HG03378 (cell line): ENCODE data around the gene ZBTB22.
"Not testable (repeated sequence)": the region's sequence is repeated elsewhere in the genome, so short reads cannot be mapped to it uniquely, and the experiment has no call there.

Experiments used
- ATAC-seq: cut with Tn5 transposase; IDR thresholded peaks from one replicate; pipeline ENCODE4 v1.9.1; 2021; ENCODE audit warnings: mild to moderate bottlenecking, moderate library complexity; ENCODE audit not compliant: unreplicated experiment

The ZBTB22 gene

GRCh38 chr6:33280539-33280938 is 37.0 kb downstream of the ZBTB22 start:
- no peak for ATAC-seq

- ATAC-seq = no peak
Observed at GRCh38 chr6:33279971-33280511, 37.5 kb downstream of the ZBTB22 start.

DNA sequence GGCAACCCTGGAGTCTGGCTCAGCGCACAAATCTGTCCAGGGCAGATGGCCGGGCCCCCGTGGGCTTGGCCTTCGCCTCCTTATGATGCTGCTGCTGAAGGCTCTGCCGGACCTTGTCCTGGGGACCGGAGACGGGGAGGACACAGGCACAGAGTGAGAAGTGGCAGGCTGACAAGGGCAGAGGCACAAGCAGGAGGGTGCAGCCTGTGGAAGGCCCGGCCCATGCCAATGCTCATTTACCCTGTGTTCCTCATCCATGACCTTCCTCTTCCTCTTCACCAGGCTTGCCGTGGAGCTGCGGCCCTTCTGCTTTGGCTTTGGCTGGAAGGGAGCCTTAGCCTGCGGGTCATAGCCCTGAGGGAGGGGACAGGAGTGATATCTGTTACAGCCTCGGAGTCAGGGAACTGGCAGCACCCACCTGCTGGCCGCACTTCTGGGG is 38.3 kb downstream of the ZBTB22 start:
- no peak for ATAC-seq

DNA sequence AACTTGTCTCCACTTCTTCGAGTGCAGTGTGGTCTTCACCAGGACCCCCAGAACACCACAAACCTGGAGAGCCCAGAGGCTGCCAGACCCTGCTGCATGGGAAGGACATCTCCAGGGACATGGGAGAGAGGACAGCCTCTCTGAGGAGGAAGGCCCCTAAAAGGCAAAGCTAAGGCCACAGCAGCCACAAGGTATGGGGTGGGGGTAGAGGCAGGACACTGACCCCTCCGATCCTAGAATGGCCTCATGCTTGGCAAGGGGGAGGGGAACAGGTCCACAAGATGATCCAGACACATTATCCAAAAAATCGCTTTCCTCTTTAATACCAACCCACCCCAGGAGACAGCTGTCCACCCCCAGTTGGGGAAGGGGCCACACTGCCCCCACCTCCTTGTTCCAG is 38.7 kb downstream of the ZBTB22 start:
- no peak for ATAC-seq

DNA sequence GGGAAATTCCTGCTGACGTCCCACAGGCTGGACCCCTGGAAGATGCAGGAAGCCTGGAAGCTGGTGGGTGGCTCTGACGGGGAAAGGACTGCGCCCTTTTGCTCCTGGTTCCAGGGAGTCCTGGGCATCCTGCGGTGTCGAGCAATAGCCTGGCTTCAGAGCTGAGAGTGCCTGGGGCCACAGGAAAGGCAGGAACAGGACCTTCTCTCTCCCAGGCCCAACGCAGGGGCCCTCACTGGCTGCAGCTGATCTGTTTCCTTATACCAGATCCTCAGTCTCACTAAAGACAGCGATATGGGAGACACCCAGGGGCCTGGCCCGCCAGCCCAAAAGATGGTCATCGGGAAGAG is 39.2 kb downstream of the ZBTB22 start:
- no peak for ATAC-seq

- ATAC-seq = no peak
Observed at GRCh38 chr6:33277663-33278391, 39.7 kb downstream of the ZBTB22 start.

- peak; percentile 34 for ATAC-seq
Observed at GRCh38 chr6:33276864-33277662, 40.5 kb downstream of the ZBTB22 start, which contains the start of gene B3GALT4. B3GALT4 (plus strand) TSS chr6:33277123; CDS start chr6:33277420, 297 bp downstream.

- peak; percentile 1 for ATAC-seq
Observed at GRCh38 chr6:33276581-33276863, 41.0 kb downstream of the ZBTB22 start.

DNA sequence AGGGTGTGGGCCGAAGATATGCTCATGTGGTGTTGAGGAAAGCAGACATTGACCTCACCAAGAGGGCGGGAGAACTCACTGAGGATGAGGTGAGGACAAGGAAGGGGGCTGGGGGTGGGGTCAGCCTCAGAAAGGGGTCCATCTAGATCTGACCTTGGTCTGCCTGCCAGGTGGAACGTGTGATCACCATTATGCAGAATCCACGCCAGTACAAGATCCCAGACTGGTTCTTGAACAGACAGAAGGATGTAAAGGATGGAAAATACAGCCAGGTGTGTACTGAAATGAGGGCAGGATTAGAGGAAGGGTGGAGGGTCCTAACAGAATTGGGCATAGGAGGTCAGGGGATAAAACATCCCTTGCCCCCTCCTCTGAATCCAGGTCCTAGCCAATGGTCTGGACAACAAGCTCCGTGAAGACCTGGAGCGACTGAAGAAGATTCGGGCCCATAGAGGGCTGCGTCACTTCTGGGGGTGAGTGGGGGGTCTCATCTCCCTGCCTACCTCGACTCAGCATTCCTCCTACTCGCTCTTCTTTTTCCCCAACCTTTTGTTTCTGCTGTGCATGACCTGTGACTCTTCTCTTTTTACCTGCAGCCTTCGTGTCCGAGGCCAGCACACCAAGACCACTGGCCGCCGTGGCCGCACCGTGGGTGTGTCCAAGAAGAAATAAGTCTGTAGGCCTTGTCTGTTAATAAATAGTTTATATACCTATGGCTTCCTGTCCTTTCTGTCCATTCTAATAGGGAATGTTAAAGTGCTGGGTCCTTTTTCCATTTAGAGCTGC is 41.6 kb downstream of the ZBTB22 start:
- ATAC-seq = not testable (repeated sequence)

DNA sequence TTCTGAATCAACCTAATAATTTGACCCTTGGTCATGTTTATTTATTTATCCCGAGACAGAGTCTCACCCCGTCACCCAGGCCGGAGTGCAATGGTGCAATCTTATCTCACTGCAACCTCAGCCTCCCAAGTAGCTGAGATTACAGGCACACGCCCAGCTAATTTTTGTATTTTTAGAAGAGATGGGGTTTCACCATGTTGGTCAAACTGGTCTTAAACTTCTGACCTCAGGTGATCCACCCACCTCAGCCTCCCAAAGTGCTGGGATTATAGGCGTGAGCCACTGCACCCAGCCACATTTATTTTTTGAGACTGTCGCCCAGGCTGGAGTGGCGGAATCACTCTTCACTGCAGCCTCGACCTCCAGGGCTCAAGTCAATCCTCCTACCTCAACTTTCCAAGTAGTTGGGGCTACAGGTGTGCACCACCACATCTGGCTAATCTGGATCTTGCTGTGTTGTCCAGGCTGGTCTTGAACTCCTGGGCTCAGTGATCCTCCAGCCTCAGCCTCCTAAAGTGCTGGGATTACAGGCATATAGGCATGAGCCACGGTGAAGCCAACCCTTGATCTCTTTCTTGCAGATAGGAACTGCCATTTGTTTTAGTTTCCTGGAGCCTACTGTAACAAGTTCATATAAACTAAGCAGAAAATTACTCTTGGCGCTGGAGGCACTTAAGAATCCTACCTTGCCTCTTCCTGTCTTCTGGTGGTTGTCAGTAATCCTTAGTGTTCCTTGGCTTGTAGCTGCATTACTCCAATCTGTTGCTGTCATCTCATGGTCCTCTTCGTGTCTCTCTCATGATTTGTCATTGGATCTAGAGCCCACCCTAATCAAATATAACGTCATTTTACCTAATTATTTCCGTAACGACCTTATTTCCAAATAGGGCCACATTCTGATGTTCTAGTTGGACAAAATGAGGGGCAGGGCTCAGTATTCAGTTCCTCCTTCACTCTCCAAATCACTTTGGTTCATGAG is 43.3 kb downstream of the ZBTB22 start:
- no peak for ATAC-seq

DNA sequence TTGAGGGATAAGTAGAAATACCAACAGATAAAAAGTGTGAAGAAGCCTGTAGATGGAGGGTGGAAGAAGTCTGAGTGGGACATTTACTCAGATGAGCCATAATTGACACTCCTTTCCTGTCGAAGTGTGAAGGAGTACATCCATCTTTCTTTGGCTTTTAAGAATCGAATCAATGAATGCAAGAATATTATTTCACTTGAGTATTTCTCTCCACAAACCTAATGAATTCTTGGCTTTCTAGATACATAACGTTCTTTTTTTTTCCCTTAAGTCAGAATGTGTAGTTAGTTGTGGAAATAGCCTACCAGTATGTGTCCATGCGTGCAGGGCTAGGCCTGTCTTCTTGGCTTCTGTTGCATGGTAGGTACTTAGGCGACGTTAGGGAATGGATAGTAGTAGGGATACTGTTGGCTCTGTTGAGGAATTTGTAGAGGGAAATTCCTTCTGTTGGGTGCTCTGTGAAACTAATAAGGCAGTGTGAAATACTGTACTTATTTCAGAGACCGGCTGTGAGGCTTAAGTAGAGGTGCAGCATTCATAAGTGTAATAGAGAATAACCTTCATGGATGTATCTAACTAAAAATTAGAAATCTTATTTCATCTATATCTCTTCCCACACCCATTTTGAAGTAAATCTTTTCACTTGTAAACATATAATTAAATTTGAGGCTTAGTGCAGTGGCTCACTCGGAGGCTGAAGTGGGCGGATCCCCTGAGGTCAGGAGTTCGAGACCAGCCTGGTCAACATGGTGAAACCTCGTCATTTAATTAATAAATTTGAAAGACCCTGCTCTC is 44.2 kb downstream of the ZBTB22 start:
- no peak for ATAC-seq

DNA sequence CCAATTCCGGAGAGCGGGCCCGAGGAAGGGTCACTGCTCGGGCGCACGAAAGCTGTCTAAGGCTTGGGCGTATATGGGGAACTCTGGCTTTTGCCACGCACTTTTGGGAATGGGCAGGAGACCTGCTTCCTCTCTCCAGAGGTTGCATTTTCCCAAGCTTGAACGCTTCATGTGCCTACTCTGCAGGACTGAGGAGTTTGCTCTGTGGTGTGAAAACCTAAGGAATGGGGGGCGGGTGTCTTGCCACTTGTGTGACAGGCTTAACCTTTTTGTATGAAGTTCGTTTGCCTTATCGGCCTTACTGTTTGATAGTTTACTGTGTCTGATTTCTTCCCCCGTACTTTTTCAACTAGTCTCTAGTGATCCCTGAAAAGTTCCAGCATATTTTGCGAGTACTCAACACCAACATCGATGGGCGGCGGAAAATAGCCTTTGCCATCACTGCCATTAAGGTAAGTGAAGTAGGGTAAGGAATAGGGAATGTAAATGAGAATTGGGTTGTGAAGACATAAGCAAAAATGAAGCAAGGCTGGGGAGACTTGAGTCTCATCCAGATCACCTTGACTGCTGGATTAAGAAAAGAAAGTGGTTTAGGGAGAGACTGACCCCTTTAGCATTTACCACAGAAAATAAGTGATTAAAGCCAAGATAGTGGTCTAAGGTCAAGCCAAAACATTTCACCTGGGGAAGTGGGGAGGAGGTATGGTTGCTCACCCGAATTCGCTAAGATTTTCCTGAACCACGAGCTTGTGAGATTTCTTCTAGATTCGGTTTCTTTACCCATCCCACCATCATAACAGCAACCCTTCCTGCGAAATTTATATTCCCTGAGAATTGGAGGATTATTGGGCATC is 45.0 kb downstream of the ZBTB22 start:
- ATAC-seq = peak; percentile 29

DNA sequence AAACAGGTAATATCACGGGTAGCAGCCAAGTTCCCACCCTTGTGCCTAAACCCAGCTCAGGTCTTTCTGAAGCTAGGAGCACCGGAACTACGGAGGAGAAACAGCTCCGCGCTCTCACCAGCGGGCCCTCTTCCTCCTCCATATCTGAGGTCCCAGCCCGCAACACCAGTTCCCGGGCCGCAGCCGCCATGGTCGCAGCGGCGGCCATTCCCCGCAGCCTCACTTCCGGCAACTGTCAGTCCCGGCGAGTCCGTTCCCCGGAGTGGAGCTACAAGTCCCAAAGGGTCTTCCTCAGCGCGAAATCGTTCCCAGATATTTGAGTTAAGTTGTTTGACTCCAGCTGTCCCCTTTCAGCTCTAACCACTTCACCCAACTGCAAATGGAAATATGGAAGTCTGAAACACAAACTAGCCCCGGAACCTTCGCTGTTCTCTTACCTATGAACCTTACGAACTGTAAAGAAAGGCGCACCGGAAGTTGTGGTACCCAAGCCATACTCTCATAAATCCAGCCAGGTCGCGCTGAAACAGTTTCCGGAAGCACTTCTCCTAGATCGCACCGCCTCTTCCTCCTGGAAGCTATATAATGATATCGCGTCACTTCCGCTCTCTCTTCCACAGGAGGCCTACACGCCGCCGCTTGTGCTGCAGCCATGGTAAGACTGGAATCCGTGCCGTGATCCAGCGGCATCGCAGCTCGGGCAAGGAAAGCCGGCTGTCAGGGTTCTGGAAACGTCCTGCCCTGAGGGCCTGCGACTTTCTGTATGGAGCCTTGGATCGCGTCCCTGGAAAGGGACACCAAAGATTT is 45.9 kb downstream of the ZBTB22 start, which contains the start of the genes RPS18 and VPS52:
RPS18 (plus strand) TSS at position 608 of the 807 bp plus-strand sequence; CDS start at position 653, 45 bp downstream.
VPS52 (minus strand) TSS at position 409 of the 807 bp plus-strand sequence; CDS start at position 208, 201 bp downstream.
- ATAC-seq = peak; percentile 83

- ATAC-seq = peak; percentile 2
Observed at GRCh38 chr6:33271117-33271467, 46.5 kb downstream of the ZBTB22 start.
